Thymus (tissue), 11 donors: ENCODE measurements around the gene NTM. TPM values are rescaled to one million over a fixed set of nuclear protein-coding genes. Genes with fewer than 3 reads are reported as not detected.

ENCODE experiments used
- DNase-seq, 9 donors: peaks; one replicate each; pipeline ENCODE4 v3.0.0-alpha.2; 2013; ENCODE audit warnings: low spot score in 9 of 9, low read depth in 6 of 9, missing footprints in 1 of 9
- H3K27ac ChIP-seq, 2 donors: one replicate each; pipeline ENCODE4 v1.5.1; 2013; ENCODE audit warnings: control low read depth in 1 of 2, low read depth in 1 of 2, low read length in 1 of 2, mild to moderate bottlenecking in 1 of 2, moderate library complexity in 1 of 2
- H3K27me3 ChIP-seq, 2 donors: one replicate each; pipeline ENCODE4 v1.5.1; 2013; ENCODE audit warnings: low read length in 1 of 2; ENCODE audit not compliant: control insufficient read depth in 2 of 2, insufficient read depth in 1 of 2
- H3K36me3 ChIP-seq, 2 donors: one replicate each; pipeline ENCODE4 v1.5.1; 2013; ENCODE audit warnings: low read length in 1 of 2, mild to moderate bottlenecking in 1 of 2, moderate library complexity in 1 of 2; ENCODE audit not compliant: control insufficient read depth in 2 of 2, insufficient read depth in 2 of 2
- H3K4me1 ChIP-seq, 2 donors: one replicate each; pipeline ENCODE4 v1.5.1; 2013; ENCODE audit warnings: low read length in 2 of 2; ENCODE audit not compliant: control insufficient read depth in 2 of 2, insufficient read depth in 2 of 2
- H3K4me3 ChIP-seq, 2 donors: one replicate each; pipeline ENCODE4 v1.5.1; 2013; ENCODE audit warnings: low read length in 2 of 2, control low read depth in 1 of 2, mild to moderate bottlenecking in 1 of 2
- H3K9me3 ChIP-seq, 2 donors: one replicate each; pipeline ENCODE4 v1.5.1; 2013; ENCODE audit warnings: low read length in 1 of 2, mild to moderate bottlenecking in 1 of 2; ENCODE audit not compliant: control insufficient read depth in 2 of 2, insufficient read depth in 1 of 2
- WGBS: extraction: QIAGEN DNeasy Blood & Tissue Kit; methylation state at CpG from one replicate; pipeline ENCODE4 v1.1.7; 2013; 5-methylcytosine and 5-hydroxymethylcytosine counted together
- polyA plus RNA-seq: library from polyadenylated mRNA; stranded (reverse); fragments of 200-250 nt; gene quantifications from one replicate; pipeline ENCODE4 v1.2.3, GENCODE V29; 2013
- total RNA-seq: library from RNA; stranded (reverse); fragments of 120-200 nt; gene quantifications from one replicate; pipeline ENCODE4 v1.2.4, GENCODE V29; 2013
- donor health status: healthy.

The NTM gene
- total and polyA plus RNA-seq, 2 donors: 0.18 to 0.47 TPM

DNA sequence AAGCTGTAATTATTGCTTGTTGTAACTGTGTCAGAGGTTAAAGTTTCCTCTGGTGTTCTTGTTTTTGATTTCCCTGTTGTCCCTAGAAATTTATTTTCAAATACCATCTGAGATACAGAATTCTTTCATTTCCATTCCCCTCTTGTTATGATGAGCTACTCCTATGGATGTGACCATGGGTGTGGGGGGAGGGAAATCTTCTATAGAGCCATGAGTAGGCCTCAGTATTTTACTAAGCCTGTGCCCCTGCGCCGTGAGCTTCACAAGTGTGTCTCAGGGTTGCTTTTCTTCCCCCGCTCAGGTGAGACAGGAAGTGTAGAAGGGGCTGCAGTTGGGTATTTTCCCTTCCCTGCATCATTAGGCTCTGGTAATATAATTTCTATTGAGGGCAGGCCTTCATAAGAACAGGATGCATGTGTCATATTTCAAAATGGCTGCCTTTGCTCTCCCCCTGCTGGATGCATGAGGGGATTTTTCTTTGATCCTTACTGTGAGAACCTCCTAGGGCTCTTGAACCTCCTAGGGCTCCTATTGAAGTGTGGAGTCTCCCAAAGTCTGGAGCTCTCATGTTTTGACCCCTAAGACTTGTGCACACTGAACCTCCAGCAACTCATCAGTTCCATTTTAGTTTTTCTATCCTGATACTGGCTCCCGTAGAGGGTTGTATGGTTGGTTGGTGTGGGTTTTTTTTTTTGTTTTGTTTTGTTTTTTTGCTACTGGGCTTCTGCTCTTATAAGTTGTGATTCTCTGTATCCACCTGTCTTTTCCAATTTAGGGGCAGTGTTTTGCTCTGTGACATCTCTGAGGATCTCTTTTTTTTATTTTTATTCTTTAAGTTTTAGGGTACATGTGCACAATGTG, 658.2 kb downstream of the NTM start:
- no peaks in the 10 kb centered on the region for H3K27me3 ChIP-seq
- H3K36me3 ChIP-seq: no peaks in the 10 kb centered on the region
- H3K4me1 ChIP-seq: no peaks in the 10 kb centered on the region
- H3K9me3 ChIP-seq: no peaks in the 10 kb centered on the region
- H3K4me3 ChIP-seq: no peak overlapping the region
- no peak overlapping the region for H3K27ac ChIP-seq
- peak in 2 of 9 donors; percentile 10 to 33 for DNase-seq
- WGBS: 90% methylated on average over 4 of the region's 4 CpGs

DNA sequence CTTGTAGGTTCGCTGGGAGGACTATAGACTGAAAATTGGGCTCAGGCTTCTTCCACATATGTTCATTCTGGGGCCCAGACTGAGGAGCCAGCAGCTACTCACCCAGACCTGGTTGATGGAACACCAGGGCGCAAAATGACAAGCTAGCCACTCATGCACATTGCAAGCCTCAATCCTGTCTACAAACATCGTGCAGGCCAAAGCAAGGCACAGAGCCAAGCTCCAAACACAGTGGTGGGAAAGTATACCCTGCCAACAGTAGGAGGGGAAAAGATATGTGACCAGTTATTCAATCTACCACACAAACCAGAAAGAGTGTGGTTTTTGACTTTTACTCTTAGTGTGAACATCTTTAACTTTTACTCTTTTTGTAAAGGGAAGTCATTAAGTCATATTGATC, 660.5 kb downstream of the NTM start:
- H3K36me3 ChIP-seq: no peaks in the 10 kb centered on the region
- WGBS: 80% methylated on average over 3 of the region's 3 CpGs
- no peaks in the 10 kb centered on the region for H3K9me3 ChIP-seq
- no peak for DNase-seq
- H3K4me3 ChIP-seq: no peak overlapping the region
- no peak overlapping the region for H3K27ac ChIP-seq
- H3K4me1 ChIP-seq: no peaks in the 10 kb centered on the region
- no peaks in the 10 kb centered on the region for H3K27me3 ChIP-seq

DNA sequence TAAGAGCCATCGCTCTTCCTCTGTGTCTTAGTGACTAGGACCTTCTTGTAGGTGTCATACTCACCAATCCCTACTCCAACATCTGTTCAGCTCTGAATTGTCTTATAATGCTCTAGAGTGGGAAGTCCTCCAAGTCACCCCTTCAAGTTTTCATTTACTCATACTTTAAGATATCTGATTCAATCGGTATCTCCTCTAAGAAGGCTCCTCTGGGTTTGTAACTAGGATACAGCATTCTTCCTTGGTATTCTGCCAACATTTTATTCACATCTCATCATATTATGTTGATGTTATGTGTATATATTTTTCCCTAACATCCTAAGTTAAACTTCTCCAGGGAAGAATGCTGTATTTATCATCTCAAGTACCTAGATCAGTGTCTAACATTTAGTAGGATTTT, 662.1 kb downstream of the NTM start:
- Histone ChIP-seq H3K27me3 (no peaks in the 10 kb centered on the region), H3K4me1 (no peaks in the 10 kb centered on the region), H3K27ac (no peak overlapping the region), H3K4me3 (no peak overlapping the region), H3K9me3 (no peaks in the 10 kb centered on the region), H3K36me3 (no peaks in the 10 kb centered on the region)
- no peak for DNase-seq
- 91% methylated on average over 2 of the region's 2 CpGs for WGBS

DNA sequence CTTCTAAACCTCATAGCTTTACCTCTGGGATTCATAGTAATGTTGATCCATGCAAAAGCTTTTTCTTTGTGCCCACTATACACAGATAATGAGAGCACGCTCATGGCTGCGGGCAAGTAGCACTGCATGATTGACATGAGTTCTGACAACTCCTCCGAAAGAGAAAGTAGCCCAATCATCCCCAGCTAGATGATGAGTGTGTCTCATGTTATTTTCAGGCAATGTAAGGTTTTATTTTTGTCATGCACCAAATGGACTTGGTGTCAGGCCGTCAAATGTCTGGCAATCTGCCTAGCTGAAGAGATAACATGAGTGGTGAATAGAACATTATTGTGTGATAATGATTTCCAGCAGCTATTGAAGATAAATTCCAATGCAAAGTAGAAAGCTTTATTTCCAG, 662.6 kb downstream of the NTM start:
- H3K27ac ChIP-seq: no peak overlapping the region
- DNase-seq: no peak
- no peaks in the 10 kb centered on the region for H3K9me3 ChIP-seq
- no peak overlapping the region for H3K4me3 ChIP-seq
- H3K27me3 ChIP-seq: no peaks in the 10 kb centered on the region
- no peaks in the 10 kb centered on the region for H3K36me3 ChIP-seq
- 79% methylated on average over 4 of the region's 4 CpGs for WGBS
- H3K4me1 ChIP-seq: no peaks in the 10 kb centered on the region

DNA sequence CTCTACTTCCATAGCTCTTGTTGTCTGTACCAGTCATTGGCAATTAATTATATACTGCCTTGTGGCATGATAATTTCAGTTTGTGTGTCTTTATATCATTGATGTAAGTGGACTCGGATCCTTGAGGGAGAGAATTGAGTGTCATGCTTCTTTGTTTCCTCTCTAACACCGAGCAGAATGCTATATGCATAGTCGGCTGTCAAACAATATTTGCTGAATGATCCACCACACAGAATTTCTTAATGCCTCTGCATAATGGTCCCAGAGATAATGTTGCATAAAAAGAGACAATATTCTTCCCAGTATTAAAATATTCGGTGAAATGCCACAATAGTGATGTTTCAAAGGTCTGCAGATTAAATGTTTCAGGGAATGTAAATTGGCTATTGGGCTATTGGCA, 664.8 kb downstream of the NTM start:
- Histone ChIP-seq H3K36me3 (no peaks in the 10 kb centered on the region), H3K27me3 (no peaks in the 10 kb centered on the region), H3K9me3 (no peaks in the 10 kb centered on the region), H3K27ac (no peak overlapping the region), H3K4me3 (no peak overlapping the region), H3K4me1 (no peaks in the 10 kb centered on the region)
- 93% methylated on average over 4 of the region's 4 CpGs for WGBS
- no peak for DNase-seq

DNA sequence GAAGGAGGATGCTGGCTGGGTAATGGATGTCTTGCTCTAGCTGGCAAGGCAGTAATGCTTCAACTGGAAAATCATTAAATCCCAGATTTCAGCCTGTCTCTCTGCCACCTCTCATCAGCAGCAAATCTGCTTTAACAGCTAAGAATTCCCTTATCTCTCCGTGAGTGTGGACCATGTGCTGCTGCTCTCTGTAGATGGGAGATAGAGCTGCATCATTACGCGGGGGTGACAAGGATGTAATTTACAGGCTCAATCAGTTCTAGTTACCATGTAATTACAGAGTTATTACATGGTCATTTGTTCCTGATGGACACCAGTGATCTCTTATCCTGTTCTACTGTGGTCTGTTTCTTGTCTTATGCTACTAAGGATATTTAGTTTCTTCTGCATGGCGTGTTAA, 665.4 kb downstream of the NTM start:
- Histone ChIP-seq H3K27me3 (no peaks in the 10 kb centered on the region), H3K4me1 (no peaks in the 10 kb centered on the region), H3K36me3 (no peaks in the 10 kb centered on the region), H3K4me3 (no peak overlapping the region), H3K27ac (no peak overlapping the region), H3K9me3 (no peaks in the 10 kb centered on the region)
- 96% methylated on average over 4 of the region's 4 CpGs for WGBS
- no peak for DNase-seq

DNA sequence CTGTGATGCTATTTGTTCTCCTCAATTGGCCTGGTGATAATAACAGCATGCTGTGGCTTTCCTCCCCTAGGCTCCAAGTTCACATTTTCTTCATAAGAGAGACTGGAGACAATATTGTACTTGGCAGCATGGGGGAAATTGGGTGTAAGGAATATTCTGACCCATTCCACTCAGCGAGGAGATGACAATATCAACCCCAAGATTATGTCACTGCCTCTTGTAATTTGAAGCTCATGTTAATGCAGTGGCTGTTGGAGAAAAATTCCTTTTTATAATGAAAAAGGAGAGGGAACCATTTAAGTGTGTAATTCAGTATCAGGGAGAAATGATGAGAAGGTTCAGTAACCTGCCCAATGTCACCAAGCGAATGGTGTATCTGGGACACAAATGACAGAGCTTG, 665.8 kb downstream of the NTM start:
- 97% methylated on average over 2 of the region's 2 CpGs for WGBS
- no peak for DNase-seq
- Histone ChIP-seq H3K27ac (no peak overlapping the region), H3K27me3 (no peaks in the 10 kb centered on the region), H3K4me1 (no peaks in the 10 kb centered on the region), H3K36me3 (no peaks in the 10 kb centered on the region), H3K9me3 (no peaks in the 10 kb centered on the region), H3K4me3 (no peak overlapping the region)

DNA sequence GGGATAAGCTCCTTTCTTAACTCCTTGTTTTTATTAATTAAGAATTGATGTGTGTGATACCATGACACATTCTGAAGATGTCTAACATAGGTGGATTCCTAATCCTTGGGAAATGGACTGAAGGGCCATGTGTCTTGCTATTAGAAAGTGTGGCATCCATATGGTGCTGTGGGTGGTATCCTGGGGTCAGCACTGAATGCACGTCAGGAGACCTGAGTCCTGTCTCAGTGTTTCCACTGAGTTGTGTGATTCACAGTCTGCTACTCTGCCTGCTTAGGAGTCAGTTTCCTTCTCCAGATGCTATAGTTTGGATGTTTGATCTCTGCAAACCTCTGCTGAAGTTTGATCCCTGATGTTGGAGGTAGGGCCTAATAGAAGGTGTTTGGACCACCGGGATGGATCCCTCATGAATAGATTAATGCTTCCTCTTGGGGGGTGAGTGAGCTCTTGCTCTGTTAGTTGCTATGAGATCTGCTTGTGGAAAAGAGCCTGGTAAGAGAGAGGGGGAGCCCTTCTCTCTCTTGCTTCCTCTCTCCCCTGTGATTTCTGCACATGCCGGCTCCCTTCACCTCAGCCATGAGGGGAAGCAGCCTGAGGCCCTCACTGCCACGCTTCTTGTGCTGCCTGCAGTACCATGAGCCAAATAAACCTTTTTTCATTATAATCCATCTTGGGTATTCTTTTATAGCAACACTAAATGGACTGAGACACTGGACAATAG, 666.5 kb downstream of the NTM start:
- H3K9me3 ChIP-seq: no peaks in the 10 kb centered on the region
- DNase-seq: no peak
- 94% methylated on average over 4 of the region's 4 CpGs for WGBS
- no peak overlapping the region for H3K4me3 ChIP-seq
- H3K27me3 ChIP-seq: no peaks in the 10 kb centered on the region
- H3K27ac ChIP-seq: no peak overlapping the region
- H3K36me3 ChIP-seq: no peaks in the 10 kb centered on the region
- no peaks in the 10 kb centered on the region for H3K4me1 ChIP-seq

DNA sequence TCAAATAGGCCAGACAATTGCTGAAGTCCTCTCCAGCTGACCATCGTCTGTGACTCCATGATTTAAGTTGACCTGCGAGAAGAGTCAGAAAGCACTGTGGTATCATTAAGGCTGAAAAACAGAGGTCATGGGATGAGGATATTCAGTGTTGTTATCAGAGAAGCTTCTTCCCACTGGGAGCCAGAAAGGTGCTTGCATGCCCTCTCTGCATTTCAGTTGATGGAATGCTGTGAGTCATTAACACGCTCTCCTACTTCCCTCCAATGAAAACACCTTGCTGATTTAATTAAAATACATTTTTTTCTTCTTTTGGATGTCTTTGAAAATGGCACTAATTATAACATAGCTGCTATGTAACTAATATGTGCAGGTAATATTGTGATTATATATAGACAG, 667.0 kb downstream of the NTM start:
- WGBS: 93% methylated on average over 3 of the region's 3 CpGs
- Histone ChIP-seq H3K27me3 (no peaks in the 10 kb centered on the region), H3K9me3 (no peaks in the 10 kb centered on the region), H3K4me1 (no peaks in the 10 kb centered on the region), H3K36me3 (no peaks in the 10 kb centered on the region), H3K27ac (no peak overlapping the region), H3K4me3 (no peak overlapping the region)
- DNase-seq: no peak
